ENCODE data around the gene WDR1.

Gene WDR1

DNA sequence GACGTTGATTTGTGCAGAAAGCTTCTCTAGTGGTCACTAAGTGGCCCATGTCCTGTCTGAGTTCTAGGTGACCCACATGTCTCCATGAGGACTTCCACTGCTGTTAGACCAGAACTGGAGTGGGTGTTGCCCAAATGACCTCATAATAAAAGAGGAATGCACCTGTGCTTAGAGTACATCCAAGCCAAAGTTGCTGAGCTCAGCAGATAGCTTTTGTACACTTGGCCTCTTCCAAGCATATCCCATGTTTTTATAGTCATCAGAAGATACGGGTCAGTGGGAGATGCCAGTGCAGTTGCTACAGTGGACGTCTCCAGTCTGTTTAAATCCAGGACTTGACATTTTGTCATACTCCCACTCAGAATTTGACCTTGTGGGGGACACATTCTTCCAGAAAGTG, 37.6 kb upstream of the WDR1 start:
- H3K9me3 ChIP-seq (ENCODE audit: control insufficient read depth in 1 of 2, low read length in 2 of 2) = no peaks in the 10 kb centered on the region
- H3K27me3 ChIP-seq (ENCODE audit: low read depth, low read length) = no peaks in the 10 kb centered on the region
- H3K4me3 ChIP-seq (ENCODE audit: low read depth in 1 of 2, low read length in 2 of 2) = no peak overlapping the region
- H3K36me3 ChIP-seq (ENCODE audit: control insufficient read depth in 1 of 2, insufficient read depth in 2 of 2, low read length in 2 of 2) = no peaks in the 10 kb centered on the region
- peaks cover 0 to 7% of the 10 kb centered on the region in 2 donors for H3K4me1 ChIP-seq (ENCODE audit: control insufficient read depth in 1 of 2, insufficient read depth in 2 of 2, low read length in 2 of 2)
- no peak overlapping the region for H3K27ac ChIP-seq (ENCODE audit: low read length)

DNA sequence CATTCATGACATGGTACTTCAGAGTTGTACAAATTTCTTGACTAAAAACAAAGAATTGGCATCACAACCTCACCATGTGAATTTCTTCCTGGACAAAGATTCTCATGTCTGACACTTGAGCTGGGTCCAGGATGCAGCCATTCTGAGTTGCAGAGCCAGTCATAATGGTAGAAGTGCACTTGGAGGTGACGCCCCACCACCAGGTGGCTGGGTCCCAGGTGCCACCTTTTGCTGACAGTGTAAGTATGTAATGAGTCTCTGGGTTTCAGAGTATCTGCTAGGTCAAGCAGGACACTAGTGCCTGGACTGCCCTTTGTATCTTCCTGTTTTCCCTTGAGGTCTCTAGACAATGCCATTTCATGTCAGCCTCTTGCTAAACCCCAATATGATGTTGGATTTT, 36.6 kb upstream of the WDR1 start:
- Histone ChIP-seq H3K4me3 (ENCODE audit: low read depth in 1 of 2, low read length in 2 of 2) (no peak overlapping the region), H3K27me3 (ENCODE audit: low read depth, low read length) (no peaks in the 10 kb centered on the region), H3K9me3 (ENCODE audit: control insufficient read depth in 1 of 2, low read length in 2 of 2) (no peaks in the 10 kb centered on the region), H3K27ac (ENCODE audit: low read length) (no peak overlapping the region), H3K36me3 (ENCODE audit: control insufficient read depth in 1 of 2, insufficient read depth in 2 of 2, low read length in 2 of 2) (no peaks in the 10 kb centered on the region), H3K4me1 (ENCODE audit: control insufficient read depth in 1 of 2, insufficient read depth in 2 of 2, low read length in 2 of 2) (peaks cover 0 to 7% of the 10 kb centered on the region in 2 donors)

DNA sequence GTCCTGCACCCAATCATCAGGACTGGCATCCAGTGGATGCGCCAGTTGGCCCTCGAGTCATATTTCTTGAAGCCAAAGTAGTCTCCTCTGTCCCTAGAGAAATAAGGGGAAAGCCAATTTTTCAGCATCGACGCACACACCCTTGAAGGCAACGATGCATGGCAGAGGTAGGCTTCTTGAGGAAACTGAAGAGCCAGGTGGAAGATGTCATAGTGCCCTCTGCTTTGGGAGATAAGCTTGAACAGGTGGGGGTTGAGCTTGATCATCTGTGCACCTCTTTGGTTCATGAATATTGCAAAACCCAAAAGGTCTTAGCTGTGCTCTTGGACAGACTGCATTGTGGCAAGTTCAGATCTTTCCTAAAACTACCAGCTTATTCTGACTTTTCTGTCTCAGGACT, 34.6 kb upstream of the WDR1 start:
- Histone ChIP-seq H3K27me3 (ENCODE audit: low read depth, low read length) (no peaks in the 10 kb centered on the region), H3K9me3 (ENCODE audit: control insufficient read depth in 1 of 2, low read length in 2 of 2) (no peaks in the 10 kb centered on the region), H3K4me1 (ENCODE audit: control insufficient read depth in 1 of 2, insufficient read depth in 2 of 2, low read length in 2 of 2) (no peaks in the 10 kb centered on the region), H3K4me3 (ENCODE audit: low read depth in 1 of 2, low read length in 2 of 2) (no peak overlapping the region), H3K36me3 (ENCODE audit: control insufficient read depth in 1 of 2, insufficient read depth in 2 of 2, low read length in 2 of 2) (no peaks in the 10 kb centered on the region), H3K27ac (ENCODE audit: low read length) (no peak overlapping the region)

DNA sequence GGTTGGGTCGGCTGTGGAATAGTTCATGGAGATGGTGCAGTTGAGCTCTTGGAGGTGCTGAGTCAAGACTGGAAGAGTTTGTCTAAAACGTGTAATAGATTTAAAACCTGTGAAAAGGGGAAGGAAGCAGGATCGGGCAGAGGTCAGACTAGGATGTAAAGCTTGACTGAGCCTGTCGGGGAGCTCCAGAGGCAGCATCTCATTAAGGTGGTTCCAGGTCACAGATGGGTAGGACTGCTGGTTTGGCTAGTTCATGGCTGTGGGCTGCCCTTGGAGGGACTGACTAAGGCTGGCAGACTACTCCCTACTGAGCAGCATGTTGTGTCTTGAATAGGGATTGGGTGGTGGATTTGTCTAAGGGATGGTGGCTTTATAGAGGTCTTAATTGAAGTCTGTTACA, 28.4 kb upstream of the WDR1 start:
- H3K27ac ChIP-seq (ENCODE audit: low read length) = no peak overlapping the region

DNA sequence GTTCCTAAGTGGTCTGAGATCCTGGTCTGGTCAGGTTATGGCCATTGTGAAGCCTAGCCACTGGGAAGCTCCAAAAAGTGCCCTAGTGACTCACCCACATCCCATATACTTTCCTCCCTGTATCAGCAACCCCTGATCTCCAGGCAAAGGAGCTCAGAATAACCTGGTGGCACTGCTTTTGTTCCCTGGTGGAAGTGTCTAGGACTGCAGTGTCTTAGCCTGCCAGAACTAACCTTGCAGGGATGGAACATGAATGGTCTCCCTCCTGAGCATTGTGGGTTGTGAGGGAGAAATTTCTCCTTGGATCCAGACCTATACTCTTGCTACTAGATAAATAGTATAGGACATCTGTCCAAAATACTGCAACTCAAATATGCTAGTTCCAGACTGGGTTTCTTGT, 27.9 kb upstream of the WDR1 start:
- H3K27me3 ChIP-seq (ENCODE audit: low read depth, low read length) = no peaks in the 10 kb centered on the region
- no peak overlapping the region for H3K4me3 ChIP-seq (ENCODE audit: low read depth in 1 of 2, low read length in 2 of 2)
- H3K27ac ChIP-seq (ENCODE audit: low read length) = no peak overlapping the region
- no peaks in the 10 kb centered on the region for H3K9me3 ChIP-seq (ENCODE audit: control insufficient read depth in 1 of 2, low read length in 2 of 2)
- no peaks in the 10 kb centered on the region for H3K4me1 ChIP-seq (ENCODE audit: control insufficient read depth in 1 of 2, insufficient read depth in 2 of 2, low read length in 2 of 2)
- no peaks in the 10 kb centered on the region for H3K36me3 ChIP-seq (ENCODE audit: control insufficient read depth in 1 of 2, insufficient read depth in 2 of 2, low read length in 2 of 2)

More for the DNA sequence above, 28.4 kb upstream of the WDR1 start:
- Histone ChIP-seq H3K4me3 (ENCODE audit: low read depth in 1 of 2, low read length in 2 of 2) (no peak overlapping the region), H3K27me3 (ENCODE audit: low read depth, low read length) (no peaks in the 10 kb centered on the region), H3K4me1 (ENCODE audit: control insufficient read depth in 1 of 2, insufficient read depth in 2 of 2, low read length in 2 of 2) (no peaks in the 10 kb centered on the region), H3K9me3 (ENCODE audit: control insufficient read depth in 1 of 2, low read length in 2 of 2) (no peaks in the 10 kb centered on the region), H3K36me3 (ENCODE audit: control insufficient read depth in 1 of 2, insufficient read depth in 2 of 2, low read length in 2 of 2) (no peaks in the 10 kb centered on the region)

DNA sequence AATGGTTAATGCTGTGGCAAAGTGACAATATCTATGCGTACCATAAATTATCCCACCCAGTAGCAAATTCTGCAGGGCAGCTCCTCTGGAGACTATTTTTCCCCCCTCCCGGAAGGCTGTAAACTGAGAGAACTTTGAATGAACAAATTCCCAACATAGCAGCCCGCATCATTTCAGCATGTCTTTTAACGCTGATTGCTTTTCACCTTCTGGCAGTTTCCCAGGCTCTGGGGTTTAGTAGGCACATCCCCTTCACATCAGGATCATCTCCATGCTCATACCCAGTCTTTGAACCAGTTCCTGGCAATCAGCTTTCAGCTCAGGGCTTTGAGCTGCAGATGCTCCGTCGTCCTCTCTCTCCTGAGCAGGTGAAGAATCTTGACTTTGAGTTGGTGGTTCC, 26.6 kb upstream of the WDR1 start:
- Histone ChIP-seq H3K4me3 (ENCODE audit: low read depth in 1 of 2, low read length in 2 of 2) (no peak overlapping the region), H3K4me1 (ENCODE audit: control insufficient read depth in 1 of 2, insufficient read depth in 2 of 2, low read length in 2 of 2) (no peaks in the 10 kb centered on the region), H3K27me3 (ENCODE audit: low read depth, low read length) (no peaks in the 10 kb centered on the region), H3K36me3 (ENCODE audit: control insufficient read depth in 1 of 2, insufficient read depth in 2 of 2, low read length in 2 of 2) (no peaks in the 10 kb centered on the region), H3K9me3 (ENCODE audit: control insufficient read depth in 1 of 2, low read length in 2 of 2) (no peaks in the 10 kb centered on the region), H3K27ac (ENCODE audit: low read length) (no peak overlapping the region)

DNA sequence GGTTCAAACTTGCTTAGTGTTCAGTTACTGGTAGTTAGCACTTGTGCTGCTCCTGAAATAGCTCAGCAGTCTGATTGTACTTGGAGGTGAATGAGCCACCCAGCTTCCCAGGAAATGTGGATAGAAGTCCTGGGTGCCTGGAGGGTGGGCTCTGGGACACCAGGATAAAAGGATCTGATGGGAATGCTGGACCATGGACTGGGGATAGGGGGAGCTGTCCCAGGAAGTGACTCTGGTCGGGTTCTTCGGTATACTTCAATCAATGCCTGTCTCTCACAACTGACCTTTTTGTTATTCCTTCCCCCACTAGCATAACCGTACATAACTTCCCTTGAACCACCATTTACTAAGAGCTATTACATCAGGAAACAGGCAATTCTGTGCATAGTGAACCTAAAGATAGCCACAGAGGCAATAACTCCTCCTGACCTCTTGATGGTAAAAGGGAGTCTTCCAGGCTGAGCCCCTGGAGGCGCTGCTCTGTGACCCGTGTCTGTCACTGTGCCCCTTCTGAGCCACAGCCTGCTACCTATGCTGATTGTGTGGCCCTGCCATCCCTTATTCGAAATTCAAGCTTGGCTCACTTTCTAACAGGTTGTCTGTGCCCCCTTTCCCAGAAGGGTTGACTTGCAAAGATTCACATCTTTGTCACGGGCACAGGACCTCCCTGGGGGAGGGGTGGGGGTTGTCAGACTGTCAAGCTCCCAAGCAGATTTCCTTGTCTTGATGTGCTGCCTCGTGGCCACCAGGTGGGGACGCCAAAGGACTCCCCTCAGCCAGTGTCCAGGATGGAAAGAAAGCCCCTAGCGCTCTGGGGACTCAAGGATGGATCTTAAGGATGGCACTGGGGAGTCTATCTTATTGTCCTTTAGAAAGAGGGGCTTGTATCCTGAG, 24.5 kb upstream of the WDR1 start:
- H3K36me3 ChIP-seq (ENCODE audit: control insufficient read depth in 1 of 2, insufficient read depth in 2 of 2, low read length in 2 of 2) = no peaks in the 10 kb centered on the region
- no peak overlapping the region for H3K4me3 ChIP-seq (ENCODE audit: low read depth in 1 of 2, low read length in 2 of 2)

DNA sequence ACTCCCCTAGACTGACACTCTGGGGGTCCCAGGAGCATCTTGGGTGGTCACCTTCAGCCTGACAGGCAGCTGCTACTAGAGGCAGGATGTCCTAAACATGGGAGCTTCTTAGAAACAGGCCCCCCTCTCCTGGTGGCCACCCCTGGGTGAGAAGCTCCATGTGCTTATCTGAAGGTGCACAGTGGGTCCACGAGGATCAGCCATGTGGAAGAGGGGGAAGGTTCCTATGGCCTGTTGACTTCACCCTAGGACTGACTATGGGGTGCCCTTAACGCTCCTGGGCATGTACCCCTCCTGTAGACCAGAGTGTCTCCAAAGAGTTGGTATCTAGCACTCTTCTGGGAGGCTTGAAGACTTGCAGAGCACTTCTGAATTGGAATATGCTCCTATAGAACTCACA, 22.9 kb upstream of the WDR1 start:
- no peaks in the 10 kb centered on the region for H3K4me1 ChIP-seq (ENCODE audit: control insufficient read depth in 1 of 2, insufficient read depth in 2 of 2, low read length in 2 of 2)
- H3K27ac ChIP-seq (ENCODE audit: low read length) = no peak overlapping the region

More for the DNA sequence above, 24.5 kb upstream of the WDR1 start:
- Histone ChIP-seq H3K4me1 (ENCODE audit: control insufficient read depth in 1 of 2, insufficient read depth in 2 of 2, low read length in 2 of 2) (no peaks in the 10 kb centered on the region), H3K27ac (ENCODE audit: low read length) (no peak overlapping the region), H3K9me3 (ENCODE audit: control insufficient read depth in 1 of 2, low read length in 2 of 2) (no peaks in the 10 kb centered on the region), H3K27me3 (ENCODE audit: low read depth, low read length) (no peaks in the 10 kb centered on the region)

DNA sequence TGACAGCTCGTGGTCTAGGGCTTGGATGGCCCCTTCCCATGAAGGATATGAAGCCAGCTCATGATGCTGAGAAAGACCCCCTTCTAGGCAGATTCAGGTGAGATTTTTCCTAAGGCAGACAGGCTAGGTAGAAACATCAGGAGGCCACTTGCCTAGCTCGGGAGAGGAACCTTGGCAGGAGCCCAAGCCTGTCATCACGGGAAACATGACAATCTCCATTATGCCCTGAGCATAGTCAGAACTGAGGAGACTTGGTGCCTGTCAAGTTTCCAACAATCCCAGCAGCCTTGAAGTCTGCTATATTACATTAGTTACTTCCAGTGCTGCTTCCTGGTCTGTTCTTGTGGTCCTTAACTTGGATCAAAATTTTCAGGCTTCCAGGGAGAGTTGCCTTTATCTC, 18.7 kb upstream of the WDR1 start:
- Histone ChIP-seq H3K4me3 (ENCODE audit: low read depth in 1 of 2, low read length in 2 of 2) (no peak overlapping the region), H3K36me3 (ENCODE audit: control insufficient read depth in 1 of 2, insufficient read depth in 2 of 2, low read length in 2 of 2) (no peaks in the 10 kb centered on the region), H3K9me3 (ENCODE audit: control insufficient read depth in 1 of 2, low read length in 2 of 2) (no peaks in the 10 kb centered on the region), H3K27me3 (ENCODE audit: low read depth, low read length) (no peaks in the 10 kb centered on the region), H3K4me1 (ENCODE audit: control insufficient read depth in 1 of 2, insufficient read depth in 2 of 2, low read length in 2 of 2) (no peaks in the 10 kb centered on the region), H3K27ac (ENCODE audit: low read length) (no peak overlapping the region)

More for the DNA sequence above, 22.9 kb upstream of the WDR1 start:
- Histone ChIP-seq H3K36me3 (ENCODE audit: control insufficient read depth in 1 of 2, insufficient read depth in 2 of 2, low read length in 2 of 2) (no peaks in the 10 kb centered on the region), H3K9me3 (ENCODE audit: control insufficient read depth in 1 of 2, low read length in 2 of 2) (no peaks in the 10 kb centered on the region), H3K4me3 (ENCODE audit: low read depth in 1 of 2, low read length in 2 of 2) (no peak overlapping the region), H3K27me3 (ENCODE audit: low read depth, low read length) (no peaks in the 10 kb centered on the region)

DNA sequence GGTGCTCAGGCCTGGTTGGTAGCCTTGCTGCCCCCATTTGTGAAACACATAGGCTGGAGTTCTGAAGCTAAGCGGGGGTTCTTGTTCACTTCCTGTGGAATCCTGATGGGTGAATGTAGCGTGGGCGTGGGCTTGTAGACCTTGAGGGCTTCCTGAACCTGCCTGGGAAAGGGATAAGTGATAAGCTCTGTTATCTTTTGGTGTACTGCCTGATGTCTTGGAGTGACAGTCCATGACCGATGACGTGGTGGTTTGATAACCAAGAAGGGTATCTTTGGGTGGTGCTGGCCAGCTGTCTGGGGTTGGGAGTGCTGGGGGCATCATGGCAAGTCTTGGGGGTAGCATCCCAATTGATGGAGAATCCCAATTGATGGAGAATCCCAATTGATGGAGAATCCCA, 17.5 kb upstream of the WDR1 start:
- no peaks in the 10 kb centered on the region for H3K36me3 ChIP-seq (ENCODE audit: control insufficient read depth in 1 of 2, insufficient read depth in 2 of 2, low read length in 2 of 2)
- H3K4me3 ChIP-seq (ENCODE audit: low read depth in 1 of 2, low read length in 2 of 2) = no peak overlapping the region
- H3K27ac ChIP-seq (ENCODE audit: low read length) = no peak overlapping the region
- H3K4me1 ChIP-seq (ENCODE audit: control insufficient read depth in 1 of 2, insufficient read depth in 2 of 2, low read length in 2 of 2) = no peaks in the 10 kb centered on the region
- no peaks in the 10 kb centered on the region for H3K9me3 ChIP-seq (ENCODE audit: control insufficient read depth in 1 of 2, low read length in 2 of 2)
- H3K27me3 ChIP-seq (ENCODE audit: low read depth, low read length) = no peaks in the 10 kb centered on the region

DNA sequence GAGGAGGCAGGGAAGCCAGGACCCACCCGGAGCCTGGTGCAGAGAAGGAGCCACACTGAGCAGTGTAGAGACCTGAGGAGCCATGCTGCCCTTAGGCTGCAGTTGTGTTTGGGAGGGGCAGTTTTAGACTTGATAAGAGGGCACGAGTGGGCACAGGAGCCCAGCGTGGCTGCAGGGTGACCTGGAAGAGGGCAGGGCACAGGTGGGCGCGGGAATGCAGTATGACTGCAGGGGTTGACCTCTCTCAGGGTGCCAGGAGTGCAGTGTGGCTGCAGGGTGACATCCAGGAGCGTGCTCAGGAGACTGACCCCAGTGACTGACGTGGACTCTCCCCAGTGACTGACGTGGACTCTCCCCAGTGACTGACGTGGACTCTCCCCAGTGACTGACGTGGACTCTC, 14.6 kb upstream of the WDR1 start:
- no peak overlapping the region for H3K27ac ChIP-seq (ENCODE audit: low read length)
- no peaks in the 10 kb centered on the region for H3K27me3 ChIP-seq (ENCODE audit: low read depth, low read length)
- no peaks in the 10 kb centered on the region for H3K4me1 ChIP-seq (ENCODE audit: control insufficient read depth in 1 of 2, insufficient read depth in 2 of 2, low read length in 2 of 2)
- no peak overlapping the region for H3K4me3 ChIP-seq (ENCODE audit: low read depth in 1 of 2, low read length in 2 of 2)
- no peaks in the 10 kb centered on the region for H3K36me3 ChIP-seq (ENCODE audit: control insufficient read depth in 1 of 2, insufficient read depth in 2 of 2, low read length in 2 of 2)
- no peaks in the 10 kb centered on the region for H3K9me3 ChIP-seq (ENCODE audit: control insufficient read depth in 1 of 2, low read length in 2 of 2)
